Measurements from ENCODE around the gene C1orf198.

Gene C1orf198

DNA sequence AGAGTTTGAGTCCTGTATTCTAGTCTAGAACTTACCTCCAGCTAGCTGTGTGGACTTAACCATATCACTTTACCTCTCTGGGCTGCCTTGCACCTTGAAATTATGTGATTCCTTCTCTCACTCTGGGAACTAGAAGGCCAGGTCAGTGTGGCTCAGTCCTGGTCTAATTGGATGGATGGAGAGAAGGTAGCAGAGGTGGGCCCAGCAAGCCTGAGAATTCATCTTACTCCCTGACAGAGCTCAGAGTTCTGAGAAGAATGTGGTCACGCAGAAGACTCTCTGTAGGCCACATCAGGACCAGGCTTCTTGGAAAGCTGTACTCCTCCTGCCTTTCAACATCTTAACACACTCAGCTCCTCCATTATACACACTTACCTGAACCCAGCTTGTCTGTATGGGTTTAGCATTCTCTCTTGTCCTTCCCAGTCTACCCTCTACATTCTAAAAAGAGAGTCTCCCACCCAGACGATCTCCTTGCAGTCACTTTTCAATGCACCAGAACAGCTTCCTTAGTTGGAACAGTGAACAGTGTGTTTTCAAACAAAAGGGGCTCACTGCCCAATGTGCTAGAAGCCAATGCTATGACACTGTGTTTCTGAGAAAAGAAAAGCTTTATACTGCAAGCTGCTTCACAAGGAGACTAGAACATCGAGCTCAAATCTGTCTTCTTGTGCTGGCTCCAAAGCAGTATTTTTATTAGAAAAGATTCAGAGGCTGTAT lies 60.6 kb downstream of the C1orf198 start:
- H3K4me3 ChIP-seq (ENCODE audit: low read depth, low read length, poor library complexity, severe bottlenecking): no peak overlapping the region
- no peaks in the 10 kb centered on the region; the same call in 1 of the 2 replicates for H3K27me3 ChIP-seq (ENCODE audit: insufficient read depth, low read length)
- H3K4me1 ChIP-seq (ENCODE audit: insufficient read depth, low read length, severe bottlenecking): no peaks in the 10 kb centered on the region
- no peak overlapping the region for H3K4me2 ChIP-seq (ENCODE audit: low read length)
- no peak for TF ChIP-seq EZH2 (IDR thresholded peaks at IDR 0.05; ENCODE audit: borderline replicate concordance, low read length)
- TF ChIP-seq, protein P1, sequence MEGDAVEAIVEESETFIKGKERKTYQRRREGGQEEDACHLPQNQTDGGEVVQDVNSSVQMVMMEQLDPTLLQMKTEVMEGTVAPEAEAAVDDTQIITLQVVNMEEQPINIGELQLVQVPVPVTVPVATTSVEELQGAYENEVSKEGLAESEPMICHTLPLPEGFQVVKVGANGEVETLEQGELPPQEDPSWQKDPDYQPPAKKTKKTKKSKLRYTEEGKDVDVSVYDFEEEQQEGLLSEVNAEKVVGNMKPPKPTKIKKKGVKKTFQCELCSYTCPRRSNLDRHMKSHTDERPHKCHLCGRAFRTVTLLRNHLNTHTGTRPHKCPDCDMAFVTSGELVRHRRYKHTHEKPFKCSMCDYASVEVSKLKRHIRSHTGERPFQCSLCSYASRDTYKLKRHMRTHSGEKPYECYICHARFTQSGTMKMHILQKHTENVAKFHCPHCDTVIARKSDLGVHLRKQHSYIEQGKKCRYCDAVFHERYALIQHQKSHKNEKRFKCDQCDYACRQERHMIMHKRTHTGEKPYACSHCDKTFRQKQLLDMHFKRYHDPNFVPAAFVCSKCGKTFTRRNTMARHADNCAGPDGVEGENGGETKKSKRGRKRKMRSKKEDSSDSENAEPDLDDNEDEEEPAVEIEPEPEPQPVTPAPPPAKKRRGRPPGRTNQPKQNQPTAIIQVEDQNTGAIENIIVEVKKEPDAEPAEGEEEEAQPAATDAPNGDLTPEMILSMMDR (IDR thresholded peaks at IDR 0.05; ENCODE audit: low read length): no peak
- no peak overlapping the region for H3K27ac ChIP-seq (ENCODE audit: low read depth, low read length, poor library complexity, severe bottlenecking)
- H3F3A ChIP-seq (ENCODE audit: insufficient read depth, low read length): no peaks in the 10 kb centered on the region
- 0 out of 2 replicates have a peak, but pooled peaks cover 5% of the 10 kb centered on the region for H3K9me3 ChIP-seq (ENCODE audit: low read length)
- H3K79me2 ChIP-seq (ENCODE audit: insufficient read depth, low read length): no peaks in the 10 kb centered on the region
- H4K20me1 ChIP-seq (ENCODE audit: insufficient read depth, low read length): no peaks in the 10 kb centered on the region
- no peaks in the 10 kb centered on the region for H3K36me3 ChIP-seq (ENCODE audit: insufficient read depth, low read length)
- H2AFZ ChIP-seq (ENCODE audit: low read length): no peak overlapping the region
- H3K9ac ChIP-seq (ENCODE audit: low read length): no peak overlapping the region
- no peaks in the 10 kb centered on the region for H3K9me2 ChIP-seq (ENCODE audit: low read depth, low read length)

GRCh38 chr1:230807029-230807428 lies 61.3 kb downstream of the C1orf198 start:
- H3K4me1 ChIP-seq (ENCODE audit: insufficient read depth, low read length, severe bottlenecking): no peaks in the 10 kb centered on the region
- no peak overlapping the region for H2AFZ ChIP-seq (ENCODE audit: low read length)
- H3K4me2 ChIP-seq (ENCODE audit: low read length): no peak overlapping the region
- no peaks in the 10 kb centered on the region for H3F3A ChIP-seq (ENCODE audit: insufficient read depth, low read length)
- H3K36me3 ChIP-seq (ENCODE audit: insufficient read depth, low read length): no peaks in the 10 kb centered on the region
- no peak overlapping the region for H3K4me3 ChIP-seq (ENCODE audit: low read depth, low read length, poor library complexity, severe bottlenecking)
- H4K20me1 ChIP-seq (ENCODE audit: insufficient read depth, low read length): no peaks in the 10 kb centered on the region
- no peak overlapping the region for H3K27ac ChIP-seq (ENCODE audit: low read depth, low read length, poor library complexity, severe bottlenecking)
- no peaks in the 10 kb centered on the region for H3K9me2 ChIP-seq (ENCODE audit: low read depth, low read length)
- H3K79me2 ChIP-seq (ENCODE audit: insufficient read depth, low read length): no peaks in the 10 kb centered on the region
- no peak overlapping the region for H3K9ac ChIP-seq (ENCODE audit: low read length)
- no peaks in the 10 kb centered on the region for H3K9me3 ChIP-seq (ENCODE audit: low read length)
- TF ChIP-seq, protein P1 (IDR thresholded peaks at IDR 0.05; ENCODE audit: low read length): no peak
- no peak for TF ChIP-seq EZH2 (IDR thresholded peaks at IDR 0.05; ENCODE audit: borderline replicate concordance, low read length)
- H3K27me3 ChIP-seq (ENCODE audit: insufficient read depth, low read length): no peaks in the 10 kb centered on the region; the same call in 1 of the 2 replicates

- TF ChIP-seq EZH2 (IDR thresholded peaks at IDR 0.05; ENCODE audit: borderline replicate concordance, low read length): no peak
- TF ChIP-seq, protein P1 (IDR thresholded peaks at IDR 0.05; ENCODE audit: low read length): no peak
- H3K4me2 ChIP-seq (ENCODE audit: low read length): no peak overlapping the region
These were observed 61.8 kb downstream of the C1orf198 start for GRCh38 chr1:230806552-230806951.

More at GRCh38 chr1:230806552-230806951, 61.8 kb downstream of the C1orf198 start:
- Histone ChIP-seq H3K27me3 (ENCODE audit: insufficient read depth, low read length) (no peaks in the 10 kb centered on the region; the same call in 1 of the 2 replicates), H3K9me3 (ENCODE audit: low read length) (no peaks in the 10 kb centered on the region), H3K9ac (ENCODE audit: low read length) (no peak overlapping the region), H3K4me3 (ENCODE audit: low read depth, low read length, poor library complexity, severe bottlenecking) (no peak overlapping the region), H3K27ac (ENCODE audit: low read depth, low read length, poor library complexity, severe bottlenecking) (no peak overlapping the region), H3K9me2 (ENCODE audit: low read depth, low read length) (no peaks in the 10 kb centered on the region), H3F3A (ENCODE audit: insufficient read depth, low read length) (no peaks in the 10 kb centered on the region), H3K4me1 (ENCODE audit: insufficient read depth, low read length, severe bottlenecking) (no peaks in the 10 kb centered on the region), H3K36me3 (ENCODE audit: insufficient read depth, low read length) (no peaks in the 10 kb centered on the region), H4K20me1 (ENCODE audit: insufficient read depth, low read length) (no peaks in the 10 kb centered on the region), H2AFZ (ENCODE audit: low read length) (no peak overlapping the region), H3K79me2 (ENCODE audit: insufficient read depth, low read length) (no peaks in the 10 kb centered on the region)

Data from OCI-LY1 (cell line).